Measurements from ENCODE around the gene ZNG1F. TPM values are rescaled to one million over a fixed set of nuclear protein-coding genes. Genes with fewer than 3 reads are reported as not detected.
"Not testable (repeated sequence)": the region's sequence is repeated elsewhere in the genome, so short reads cannot be mapped to it uniquely, and the experiment has no call there.

ZNG1F gene
- total RNA-seq (2014; rRNA removed; shearing (Covaris generic)), result 10.5 and 21.3 TPM in 2 replicates
- total RNA-seq (2022), result 25.8 and 28.6 TPM in 2 replicates
- percentile 73 among the genes with signal in this experiment for Bru-seq, nascent RNA
- percentile 63 among the genes with signal in this experiment for BruChase-seq, experiment 1, labeled RNA remaining after a 6-hour chase
- percentile 71 among the genes with signal in this experiment for BruChase-seq, experiment 2, labeled RNA remaining after a 2-hour chase
- long read RNA-seq, partial matches to known transcripts, result 36 of 88 reads
- long read RNA-seq, other reads (novel, unspliced or antisense), result 51 of 88 reads

- H3K36me3 ChIP-seq (ENCODE audit: insufficient read depth, low read length); POLR2A ChIA-PET; H3K4me3 ChIP-seq (ENCODE audit: low read depth, low read length, poor library complexity, severe bottlenecking); H3K9me3 ChIP-seq (ENCODE audit: low read length); H4K20me1 ChIP-seq (ENCODE audit: insufficient read depth, low read length); H3K79me2 ChIP-seq (ENCODE audit: insufficient read depth, low read depth, low read length); H3K4me2 ChIP-seq (ENCODE audit: low read length); intact Hi-C loops (cut with micrococcal nuclease; ENCODE audit: unreplicated experiment); H2AFZ ChIP-seq (ENCODE audit: low read length); DNase-seq (ENCODE audit: low spot score); H3K4me1 ChIP-seq (ENCODE audit: insufficient read depth, low read length, poor library complexity, severe bottlenecking); H3K9me2 ChIP-seq (ENCODE audit: insufficient read depth, low read length); H3K27ac ChIP-seq (ENCODE audit: low read depth, low read length, poor library complexity, severe bottlenecking); CTCF ChIA-PET (ENCODE audit: unreplicated experiment); BruUV-seq (replicated peaks): not testable (repeated sequence)
Measured at GRCh38 chr9:41189217-41189616, at the start of gene ZNG1F. TSS of gene ZNG1F (minus strand) at chr9:41189317. CDS start at chr9:41189258, 59 bp downstream.

GRCh38 chr9:41237110-41237749 is 48.1 kb upstream of the ZNG1F start:
- POLR2A ChIA-PET; BruUV-seq (replicated peaks); CTCF ChIA-PET (ENCODE audit: unreplicated experiment); H3K9me3 ChIP-seq (ENCODE audit: low read length); intact Hi-C loops (cut with micrococcal nuclease; ENCODE audit: unreplicated experiment); H3K9me2 ChIP-seq (ENCODE audit: insufficient read depth, low read length); H3K36me3 ChIP-seq (ENCODE audit: insufficient read depth, low read length); H4K20me1 ChIP-seq (ENCODE audit: insufficient read depth, low read length); H3K79me2 ChIP-seq (ENCODE audit: insufficient read depth, low read depth, low read length); H3K4me1 ChIP-seq (ENCODE audit: insufficient read depth, low read length, poor library complexity, severe bottlenecking); H3K4me2 ChIP-seq (ENCODE audit: low read length); H3K27ac ChIP-seq (ENCODE audit: low read depth, low read length, poor library complexity, severe bottlenecking); H2AFZ ChIP-seq (ENCODE audit: low read length): not testable (repeated sequence)
- peak overlapping the region; percentile 55 for H3K4me3 ChIP-seq (ENCODE audit: low read depth, low read length, poor library complexity, severe bottlenecking)
- peak; percentile 4 for DNase-seq (ENCODE audit: low spot score)

GRCh38 chr9:41236486-41237109 is 47.5 kb upstream of the ZNG1F start:
- H3K9me2 ChIP-seq (ENCODE audit: insufficient read depth, low read length); DNase-seq (ENCODE audit: low spot score); H3K4me3 ChIP-seq (ENCODE audit: low read depth, low read length, poor library complexity, severe bottlenecking); H3K9me3 ChIP-seq (ENCODE audit: low read length); H4K20me1 ChIP-seq (ENCODE audit: insufficient read depth, low read length); H3K4me2 ChIP-seq (ENCODE audit: low read length); H2AFZ ChIP-seq (ENCODE audit: low read length); H3K79me2 ChIP-seq (ENCODE audit: insufficient read depth, low read depth, low read length); POLR2A ChIA-PET; H3K36me3 ChIP-seq (ENCODE audit: insufficient read depth, low read length); CTCF ChIA-PET (ENCODE audit: unreplicated experiment); H3K4me1 ChIP-seq (ENCODE audit: insufficient read depth, low read length, poor library complexity, severe bottlenecking); intact Hi-C loops (cut with micrococcal nuclease; ENCODE audit: unreplicated experiment); BruUV-seq (replicated peaks); H3K27ac ChIP-seq (ENCODE audit: low read depth, low read length, poor library complexity, severe bottlenecking): not testable (repeated sequence)

GRCh38 chr9:41234811-41235805 is 46.0 kb upstream of the ZNG1F start:
- BruUV-seq (replicated peaks); H3K4me1 ChIP-seq (ENCODE audit: insufficient read depth, low read length, poor library complexity, severe bottlenecking); intact Hi-C loops (cut with micrococcal nuclease; ENCODE audit: unreplicated experiment); H4K20me1 ChIP-seq (ENCODE audit: insufficient read depth, low read length); CTCF ChIA-PET (ENCODE audit: unreplicated experiment); H3K9me3 ChIP-seq (ENCODE audit: low read length); H3K9me2 ChIP-seq (ENCODE audit: insufficient read depth, low read length); H3K36me3 ChIP-seq (ENCODE audit: insufficient read depth, low read length); H2AFZ ChIP-seq (ENCODE audit: low read length); POLR2A ChIA-PET; H3K79me2 ChIP-seq (ENCODE audit: insufficient read depth, low read depth, low read length): not testable (repeated sequence)
- Histone ChIP-seq H3K4me3 (ENCODE audit: low read depth, low read length, poor library complexity, severe bottlenecking) (peak overlapping the region; percentile 41), H3K4me2 (ENCODE audit: low read length) (peak overlapping the region; percentile 55), H3K27ac (ENCODE audit: low read depth, low read length, poor library complexity, severe bottlenecking) (peak overlapping the region; percentile 54)
- peak; percentile 46 for DNase-seq (ENCODE audit: low spot score)

DNA sequence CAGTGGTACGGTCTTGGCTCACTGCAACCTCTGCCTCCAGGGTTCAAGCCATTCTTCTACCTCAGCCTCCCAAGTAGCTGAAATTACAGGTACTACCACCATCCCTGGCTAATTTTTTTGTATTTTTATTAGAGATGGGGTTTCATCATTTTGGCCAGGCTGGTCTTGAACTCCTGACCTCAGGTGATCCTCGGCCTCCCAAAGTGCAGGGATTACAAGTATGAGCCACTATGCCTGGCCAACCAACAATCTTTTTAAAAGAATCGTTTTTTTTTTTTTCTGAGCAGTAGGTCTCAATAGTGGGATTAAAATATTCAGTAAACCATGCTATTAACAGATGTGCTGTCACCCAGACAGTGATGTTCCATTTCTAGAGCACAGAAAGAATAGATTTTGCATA is 45.1 kb upstream of the ZNG1F start:
- intact Hi-C loops (cut with micrococcal nuclease; ENCODE audit: unreplicated experiment); H3K36me3 ChIP-seq (ENCODE audit: insufficient read depth, low read length); H3K4me1 ChIP-seq (ENCODE audit: insufficient read depth, low read length, poor library complexity, severe bottlenecking); H3K4me3 ChIP-seq (ENCODE audit: low read depth, low read length, poor library complexity, severe bottlenecking); H2AFZ ChIP-seq (ENCODE audit: low read length); DNase-seq (ENCODE audit: low spot score); H3K4me2 ChIP-seq (ENCODE audit: low read length); H3K9me2 ChIP-seq (ENCODE audit: insufficient read depth, low read length); BruUV-seq (replicated peaks); CTCF ChIA-PET (ENCODE audit: unreplicated experiment); POLR2A ChIA-PET; H3K79me2 ChIP-seq (ENCODE audit: insufficient read depth, low read depth, low read length); H3K9me3 ChIP-seq (ENCODE audit: low read length); H4K20me1 ChIP-seq (ENCODE audit: insufficient read depth, low read length): not testable (repeated sequence)
- peak overlapping the region; percentile 33 for H3K27ac ChIP-seq (ENCODE audit: low read depth, low read length, poor library complexity, severe bottlenecking)

- H3K9me2 ChIP-seq (ENCODE audit: insufficient read depth, low read length); H4K20me1 ChIP-seq (ENCODE audit: insufficient read depth, low read length); BruUV-seq (replicated peaks); CTCF ChIA-PET (ENCODE audit: unreplicated experiment); H3K9me3 ChIP-seq (ENCODE audit: low read length); H3K4me3 ChIP-seq (ENCODE audit: low read depth, low read length, poor library complexity, severe bottlenecking); POLR2A ChIA-PET; H3K4me1 ChIP-seq (ENCODE audit: insufficient read depth, low read length, poor library complexity, severe bottlenecking); H3K4me2 ChIP-seq (ENCODE audit: low read length); H3K36me3 ChIP-seq (ENCODE audit: insufficient read depth, low read length); intact Hi-C loops (cut with micrococcal nuclease; ENCODE audit: unreplicated experiment); H2AFZ ChIP-seq (ENCODE audit: low read length); H3K79me2 ChIP-seq (ENCODE audit: insufficient read depth, low read depth, low read length); H3K27ac ChIP-seq (ENCODE audit: low read depth, low read length, poor library complexity, severe bottlenecking): not testable (repeated sequence)
- peak; percentile 23 for DNase-seq (ENCODE audit: low spot score)
Measured at GRCh38 chr9:41232326-41232725, 43.2 kb upstream of the ZNG1F start.

Measured in OCI-LY7 (cell line).